ENCODE results near the gene FPR1.

The FPR1 gene

DNA sequence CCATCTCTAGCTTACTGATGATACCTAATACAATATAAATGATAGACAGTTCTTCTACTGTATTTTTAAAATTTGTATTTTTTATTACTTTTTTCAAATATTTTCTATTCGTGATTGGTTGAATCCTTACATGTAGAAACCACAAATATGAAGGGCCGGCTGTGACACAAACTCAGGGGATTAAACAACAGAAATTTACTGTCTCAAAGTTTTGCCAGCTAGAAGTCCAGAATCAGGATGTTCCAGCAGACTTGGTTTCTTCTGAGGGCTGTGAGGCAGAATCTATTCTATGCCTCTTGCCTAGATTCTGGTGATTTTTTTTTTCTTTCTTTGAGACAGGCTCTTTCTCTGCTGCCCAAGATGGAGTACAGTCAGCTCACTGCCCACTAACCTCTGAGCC lies 13.8 kb downstream of the FPR1 start:
- no peak for DNase-seq (ENCODE audit: low read depth in 2 of 2)

- DNase-seq (ENCODE audit: low read depth in 2 of 2) = no peak
Measured at GRCh38 chr19:51737389-51737788, 14.3 kb downstream of the FPR1 start.

DNA sequence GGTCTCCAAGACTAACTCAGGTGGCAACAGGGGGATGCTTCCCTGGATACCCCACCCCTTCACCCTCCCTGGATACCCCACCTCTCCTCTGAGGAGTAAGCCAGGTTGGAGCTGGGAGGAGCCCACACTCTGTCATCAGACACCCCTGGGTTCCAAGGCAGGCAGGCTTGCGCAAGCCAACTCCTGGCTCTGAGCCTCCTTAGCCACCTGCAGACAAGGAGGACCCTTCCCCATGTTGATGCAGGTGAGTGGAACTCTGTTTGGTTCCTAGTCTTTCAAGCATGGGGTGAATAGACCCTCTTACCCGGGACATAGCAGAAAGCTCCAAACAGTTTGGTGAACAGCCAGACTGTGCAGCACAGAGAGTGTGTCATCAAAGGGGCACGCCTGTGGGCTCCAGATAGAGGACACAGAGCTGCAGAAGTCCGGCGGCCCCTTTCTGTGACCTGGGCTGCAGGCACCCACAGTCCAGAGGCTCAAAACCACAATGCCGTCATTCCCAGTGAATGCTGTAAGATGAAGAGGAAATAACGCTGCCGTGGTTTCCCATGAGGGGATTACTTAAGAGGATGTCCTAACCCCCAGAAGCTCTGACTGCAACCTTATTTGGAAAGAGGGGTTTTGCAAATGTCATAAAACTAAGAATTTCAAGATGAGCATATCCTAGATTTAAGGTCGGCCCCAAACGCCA lies 15.8 kb downstream of the FPR1 start:
- DNase-seq (ENCODE audit: low read depth in 2 of 2) = no peak

GRCh38 chr19:51733742-51734522 lies 17.7 kb downstream of the FPR1 start:
- DNase-seq (ENCODE audit: low read depth in 2 of 2) = no peak

DNA sequence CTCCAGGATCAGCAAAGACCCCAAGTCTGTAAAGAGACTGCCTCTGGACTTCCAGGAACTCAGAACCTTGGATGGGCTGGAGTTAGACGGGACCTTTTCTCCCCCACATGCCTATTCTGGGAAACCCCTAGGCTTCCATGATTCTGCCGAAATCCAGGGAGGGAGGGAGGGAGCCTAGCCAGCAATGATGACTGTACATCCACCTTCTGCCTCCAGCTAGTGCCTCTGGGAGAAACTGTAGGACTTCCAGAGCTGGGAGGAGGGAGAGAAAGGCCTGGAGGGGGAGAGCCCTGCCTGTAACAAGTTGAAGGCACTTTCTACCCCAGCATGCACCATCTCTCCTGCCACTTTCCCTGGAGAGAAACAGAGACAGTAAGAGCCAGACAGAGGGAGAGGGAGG lies 21.9 kb downstream of the FPR1 start:
- no peak for DNase-seq (ENCODE audit: low read depth in 2 of 2)

DNA sequence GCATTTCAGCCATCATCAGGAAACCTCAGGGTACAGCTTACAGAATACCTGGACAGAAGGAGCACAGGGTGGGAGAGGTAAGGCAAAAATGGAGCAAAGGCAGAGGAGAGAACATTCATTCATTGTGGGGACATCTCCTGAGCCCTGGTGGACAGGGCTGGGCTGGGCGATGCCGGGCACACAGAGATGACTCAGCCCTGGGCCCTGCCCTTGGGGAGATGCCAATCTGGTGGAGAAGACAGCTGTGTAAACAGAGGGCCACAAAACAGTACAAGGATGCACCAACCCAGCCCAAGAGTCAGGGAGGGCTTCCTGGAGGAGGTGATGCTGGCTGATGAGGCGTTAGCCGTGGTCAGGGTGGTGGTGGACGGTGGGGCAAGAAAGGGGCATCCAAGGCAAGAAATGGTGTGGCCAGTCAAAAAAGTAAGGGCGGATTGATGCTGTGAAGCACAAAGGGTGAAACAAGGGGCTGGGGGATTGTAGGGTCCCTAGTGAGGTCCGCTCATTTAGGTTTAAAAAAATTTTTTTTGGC lies 24.3 kb downstream of the FPR1 start:
- no peak for DNase-seq (ENCODE audit: low read depth in 2 of 2)

GRCh38 chr19:51726049-51726448 lies 25.6 kb downstream of the FPR1 start:
- DNase-seq (ENCODE audit: low read depth in 2 of 2) = no peak

GRCh38 chr19:51724543-51724942 lies 27.1 kb downstream of the FPR1 start:
- no peak for DNase-seq (ENCODE audit: low read depth in 2 of 2)

GRCh38 chr19:51722492-51722891 lies 29.2 kb downstream of the FPR1 start:
- no peak for DNase-seq (ENCODE audit: low read depth in 2 of 2)

DNA sequence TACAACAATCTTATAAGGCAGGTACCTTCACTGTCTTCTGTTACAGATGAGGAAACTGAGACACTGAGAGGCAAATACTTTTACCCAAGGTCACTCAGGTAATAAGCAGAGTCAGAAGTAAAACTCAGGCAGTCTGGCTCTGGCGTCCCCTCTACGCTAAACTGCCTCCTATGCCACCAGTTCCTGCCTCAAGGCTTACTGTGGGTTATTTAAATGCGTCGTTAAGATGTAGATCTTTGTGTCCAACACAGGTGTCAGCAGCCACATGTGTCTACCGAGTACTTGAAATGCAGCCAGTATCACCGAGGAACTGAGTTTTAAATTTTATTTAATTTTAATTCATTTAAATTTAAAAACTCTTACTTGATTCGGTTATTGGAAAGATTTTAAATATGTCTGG lies 29.8 kb downstream of the FPR1 start:
- no peak for DNase-seq (ENCODE audit: low read depth in 2 of 2)

DNA sequence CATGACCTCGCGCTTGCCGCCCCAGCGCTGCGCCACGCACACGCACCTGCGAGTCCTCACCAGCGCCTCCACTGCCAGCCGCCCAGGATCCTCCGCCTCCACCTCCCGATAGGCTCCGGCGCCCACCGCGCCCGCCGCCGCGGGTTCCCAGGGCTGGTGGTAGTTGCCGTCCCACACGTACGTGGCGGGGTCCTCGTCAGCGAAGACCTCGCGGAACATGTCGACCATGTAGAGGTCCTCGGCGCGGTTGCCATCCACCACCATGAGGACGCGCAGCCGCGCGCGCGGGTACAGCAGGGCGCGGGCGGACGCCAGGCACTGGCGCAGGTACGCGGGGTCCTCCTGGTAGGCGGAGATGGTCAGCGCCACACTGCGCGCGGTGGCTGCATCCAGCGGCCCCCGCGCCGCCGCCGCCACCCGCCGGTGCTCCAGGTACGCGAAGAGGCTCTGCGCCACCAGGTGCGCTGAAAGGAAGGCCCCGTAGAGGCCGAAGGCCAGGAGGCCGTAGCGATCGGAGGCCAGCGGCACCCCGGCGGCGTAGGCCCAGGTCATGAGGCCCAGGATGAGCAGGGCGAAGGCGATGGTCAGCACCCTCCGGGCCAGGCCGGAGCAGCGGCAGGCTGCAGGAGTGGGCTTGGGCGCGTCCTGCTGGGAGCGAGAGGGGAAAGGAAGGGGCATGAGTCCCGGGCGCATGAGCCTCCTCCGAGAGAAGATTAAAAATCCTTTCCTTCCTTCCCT lies 32.3 kb downstream of the FPR1 start:
- no peak for DNase-seq (ENCODE audit: low read depth in 2 of 2)

- no peak for DNase-seq (ENCODE audit: low read depth in 2 of 2)
Measured at GRCh38 chr19:51716925-51717324, 34.8 kb downstream of the FPR1 start.

DNA sequence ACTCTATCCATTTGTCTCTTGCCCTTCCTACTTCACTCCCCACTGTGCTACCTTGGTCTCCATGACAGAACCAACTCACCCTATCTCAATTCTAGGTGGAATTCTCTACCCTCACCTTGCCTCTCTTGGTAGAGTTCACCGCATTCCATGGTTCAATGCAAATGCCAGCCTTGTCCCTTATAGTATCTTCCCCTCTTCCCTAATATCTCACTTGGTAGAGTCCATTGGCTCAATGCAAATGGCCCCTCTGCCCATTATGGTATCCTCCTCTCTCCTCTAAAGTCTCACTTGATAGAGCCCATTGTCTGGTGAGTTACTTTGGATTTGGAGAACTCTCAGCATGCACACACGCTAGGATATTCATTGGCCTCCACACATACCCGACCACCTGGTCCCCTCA lies 35.8 kb downstream of the FPR1 start:
- no peak for DNase-seq (ENCODE audit: low read depth in 2 of 2)

DNA sequence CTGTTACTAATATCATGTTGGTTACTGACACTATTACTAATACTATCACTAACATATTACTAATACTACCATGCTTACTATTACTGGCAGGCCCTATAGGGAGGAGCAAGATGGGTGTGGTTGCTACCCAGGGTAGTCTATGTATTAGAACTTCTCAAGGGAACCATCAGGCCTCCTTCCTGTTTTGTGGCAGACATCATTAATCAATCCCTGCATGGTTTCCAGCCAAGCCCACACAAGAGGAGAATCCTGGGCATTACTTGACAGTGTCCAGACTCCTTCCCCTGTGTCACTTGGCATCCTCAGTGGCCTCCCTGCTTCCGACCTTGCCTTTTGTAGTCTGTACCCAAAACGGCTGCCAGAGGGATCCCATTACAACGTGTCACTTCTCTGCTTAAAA lies 36.8 kb downstream of the FPR1 start:
- no peak for DNase-seq (ENCODE audit: low read depth in 2 of 2)

- no peak for DNase-seq (ENCODE audit: low read depth in 2 of 2)
Measured at GRCh38 chr19:51713319-51714285, 38.1 kb downstream of the FPR1 start.

DNA sequence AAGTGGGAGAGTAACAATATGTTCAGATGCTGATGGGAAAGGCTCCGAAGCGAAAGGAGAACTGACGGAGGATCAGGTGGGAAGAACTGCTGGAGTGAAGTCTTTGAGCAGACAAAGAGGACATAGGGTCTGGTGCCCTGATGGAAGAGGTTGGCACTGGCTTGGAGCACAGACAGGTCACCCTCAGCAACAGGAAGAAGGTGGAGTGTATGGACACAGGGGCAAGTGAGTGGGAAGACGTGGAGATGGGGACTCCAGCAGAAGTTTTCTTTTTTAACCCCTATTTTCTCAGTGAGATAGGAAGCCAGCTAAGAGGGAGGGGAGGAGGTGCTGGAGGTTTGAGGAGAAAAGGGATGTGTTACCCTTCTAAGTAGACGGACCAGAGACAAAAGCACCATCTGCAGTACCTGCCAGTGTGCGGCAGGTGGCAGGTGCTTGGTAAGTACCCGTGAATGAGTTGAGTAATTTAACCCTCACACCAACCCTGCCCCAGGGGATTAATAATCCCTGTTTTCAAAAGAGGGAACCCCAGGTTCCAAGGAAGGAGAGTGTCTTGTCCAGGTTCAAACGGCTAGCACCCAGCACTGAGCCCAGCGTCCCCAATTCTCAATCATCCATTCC lies 39.1 kb downstream of the FPR1 start:
- DNase-seq (ENCODE audit: low read depth in 2 of 2) = no peak

DNA sequence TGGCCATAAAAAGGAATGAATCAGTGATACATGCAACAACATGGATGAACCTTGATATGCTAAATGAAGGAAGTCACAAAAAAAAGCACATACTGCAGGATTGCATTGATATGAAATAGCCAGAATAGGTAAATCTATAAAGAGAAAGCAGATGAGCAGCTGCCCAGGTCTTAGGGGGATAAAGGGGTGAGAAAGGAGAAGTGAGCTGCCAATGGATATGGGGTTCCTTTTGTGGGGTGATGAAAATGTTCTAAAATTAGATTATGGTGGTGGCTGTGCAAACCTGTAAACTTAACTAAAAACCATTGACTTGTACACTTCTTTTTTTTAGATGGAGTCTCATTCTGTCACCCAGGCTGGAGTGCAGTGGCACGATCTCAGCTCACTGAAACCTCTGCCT lies 40.0 kb downstream of the FPR1 start:
- DNase-seq (ENCODE audit: low read depth in 2 of 2) = no peak

- no peak for DNase-seq (ENCODE audit: low read depth in 2 of 2)
Measured at GRCh38 chr19:51710163-51710562, 41.5 kb downstream of the FPR1 start.

DNA sequence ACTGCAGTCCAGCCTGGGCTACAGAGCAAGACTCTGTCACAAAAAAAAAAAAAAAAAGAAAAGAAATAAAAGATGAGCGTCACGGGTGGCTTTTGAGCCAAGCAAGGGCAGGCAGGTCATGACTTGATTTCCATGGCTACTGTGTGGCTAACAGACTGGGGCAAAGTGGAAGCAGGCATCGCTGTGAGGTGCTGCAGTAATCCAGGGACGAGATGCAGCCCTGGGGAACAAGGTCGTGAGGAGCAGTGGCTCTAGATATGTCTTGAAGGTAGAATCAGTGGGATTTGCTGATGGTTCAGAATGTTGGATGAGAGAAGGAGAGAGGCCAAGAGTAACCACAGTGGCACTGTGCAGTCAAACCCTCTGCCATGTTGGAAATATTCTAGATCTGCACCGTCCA lies 42.1 kb downstream of the FPR1 start:
- no peak for DNase-seq (ENCODE audit: low read depth in 2 of 2)

DNA sequence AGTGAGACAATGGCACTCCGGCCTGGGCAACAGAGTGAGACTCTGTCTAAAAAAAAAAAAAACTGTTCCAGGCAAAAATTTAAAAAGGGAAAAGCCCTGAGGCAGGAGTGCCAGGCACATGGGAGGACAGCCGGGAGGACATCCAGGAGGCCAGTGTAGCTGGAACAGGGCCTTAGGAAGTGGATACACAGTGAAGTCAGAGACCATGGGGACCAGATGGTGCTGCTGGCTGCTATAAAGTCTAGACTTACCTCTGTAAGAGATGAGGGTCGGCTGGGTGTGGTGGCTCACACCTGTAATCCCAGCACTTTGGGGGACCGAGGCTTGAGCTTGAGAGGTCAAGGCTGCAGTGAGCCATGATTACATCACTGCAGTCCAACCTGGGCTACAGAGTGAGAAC lies 42.9 kb downstream of the FPR1 start:
- DNase-seq (ENCODE audit: low read depth in 2 of 2) = no peak

DNA sequence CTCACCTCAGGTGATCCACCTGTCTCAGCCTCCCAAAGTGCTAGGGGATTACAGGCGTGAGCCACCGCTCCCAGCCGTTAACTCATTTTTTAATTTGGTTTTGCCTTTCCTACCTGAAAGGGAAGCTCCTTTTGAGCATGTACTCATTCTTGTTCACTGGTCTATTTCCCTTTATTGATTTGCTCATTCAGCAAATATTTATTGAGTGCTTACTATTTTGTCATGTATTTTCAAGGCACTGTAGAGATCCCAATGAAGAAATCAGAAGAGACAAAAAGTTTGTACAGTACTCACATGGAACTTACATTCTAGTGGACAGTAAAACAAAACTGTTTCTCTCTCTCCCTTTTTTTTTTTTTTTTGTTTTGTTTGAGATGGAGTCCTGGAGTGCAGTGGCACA lies 44.8 kb downstream of the FPR1 start:
- no peak for DNase-seq (ENCODE audit: low read depth in 2 of 2)
